Cardiac muscle cell (in vitro differentiated cells and primary cell): ENCODE results near the gene TRA2A. TPM values are rescaled to one million over a fixed set of nuclear protein-coding genes. Genes with fewer than 3 reads are reported as not detected.

Source experiments
- DNase-seq, 2 donors: peaks; one replicate each; pipeline versions ENCODE4 v3.0.0 to v3.0.0-alpha.2; 2010 to 2017; ENCODE audit warnings: low read depth in 1 of 2, low spot score in 1 of 2
- H3K27ac ChIP-seq: fragments of 200-600 bp; sonication (generic); 2 replicates; pipeline ENCODE4 v1.5.1; 2016
- H3K27me3 ChIP-seq: fragments of 200-600 bp; sonication (generic); 2 replicates; pipeline ENCODE4 v1.6.0; 2016; ENCODE audit warnings: control low read depth
- H3K36me3 ChIP-seq: fragments of 200-600 bp; sonication (generic); 2 replicates; pipeline ENCODE4 v1.5.1; 2016; ENCODE audit warnings: control low read depth
- H3K4me1 ChIP-seq: fragments of 200-600 bp; sonication (generic); 2 replicates; pipeline ENCODE4 v1.8.1; 2017; ENCODE audit warnings: low read depth, mild to moderate bottlenecking, mixed run types
- H3K4me3 ChIP-seq: fragments of 200-600 bp; sonication (generic); 2 replicates; pipeline ENCODE4 v1.5.1; 2016; ENCODE audit warnings: mild to moderate bottlenecking
- H3K9me3 ChIP-seq: fragments of 200-600 bp; sonication (generic); 2 replicates; pipeline ENCODE4 v1.5.1; 2017; ENCODE audit warnings: low read depth, mild to moderate bottlenecking, control low read depth
- polyA plus RNA-seq: library from polyadenylated mRNA; unstranded; fragments of >200 nt; fragmentation: Nextera tagmentation; extraction: Ambion mirVana; gene quantifications from 2 replicates; pipeline ENCODE4 v1.2.1, GENCODE V29; 2016
- total RNA-seq: library from RNA; depleted of rRNA; stranded (reverse); fragments of >200 nt; gene quantifications from 2 replicates; pipeline ENCODE4 v1.2.3, GENCODE V29; 2016
- TF ChIP-seq, protein P1 (sequence below): IDR thresholded peaks from 2 replicates; pipeline ENCODE4 v1.5.1; 2012; ENCODE audit warnings: low read depth, mild to moderate bottlenecking, low read length

Gene TRA2A
- total and polyA plus RNA-seq, 2 experiments from 2014 or later = 47.4 to 68.7 TPM

- H3K27ac ChIP-seq = peak overlapping the region; percentile 96
- H3K36me3 ChIP-seq = no peaks in the 10 kb centered on the region
- H3K4me1 ChIP-seq = peaks cover 24% of the 10 kb centered on the region
- no peaks in the 10 kb centered on the region for H3K9me3 ChIP-seq
- DNase-seq = peak; percentile 98
- no peaks in the 10 kb centered on the region for H3K27me3 ChIP-seq
- TF ChIP-seq, protein P1, sequence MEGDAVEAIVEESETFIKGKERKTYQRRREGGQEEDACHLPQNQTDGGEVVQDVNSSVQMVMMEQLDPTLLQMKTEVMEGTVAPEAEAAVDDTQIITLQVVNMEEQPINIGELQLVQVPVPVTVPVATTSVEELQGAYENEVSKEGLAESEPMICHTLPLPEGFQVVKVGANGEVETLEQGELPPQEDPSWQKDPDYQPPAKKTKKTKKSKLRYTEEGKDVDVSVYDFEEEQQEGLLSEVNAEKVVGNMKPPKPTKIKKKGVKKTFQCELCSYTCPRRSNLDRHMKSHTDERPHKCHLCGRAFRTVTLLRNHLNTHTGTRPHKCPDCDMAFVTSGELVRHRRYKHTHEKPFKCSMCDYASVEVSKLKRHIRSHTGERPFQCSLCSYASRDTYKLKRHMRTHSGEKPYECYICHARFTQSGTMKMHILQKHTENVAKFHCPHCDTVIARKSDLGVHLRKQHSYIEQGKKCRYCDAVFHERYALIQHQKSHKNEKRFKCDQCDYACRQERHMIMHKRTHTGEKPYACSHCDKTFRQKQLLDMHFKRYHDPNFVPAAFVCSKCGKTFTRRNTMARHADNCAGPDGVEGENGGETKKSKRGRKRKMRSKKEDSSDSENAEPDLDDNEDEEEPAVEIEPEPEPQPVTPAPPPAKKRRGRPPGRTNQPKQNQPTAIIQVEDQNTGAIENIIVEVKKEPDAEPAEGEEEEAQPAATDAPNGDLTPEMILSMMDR = no peak
- peak overlapping the region; percentile 72 for H3K4me3 ChIP-seq
Observed at GRCh38 chr7:23474094-23474828, 57.5 kb downstream of the TRA2A start.

GRCh38 chr7:23473844-23474093, 58.0 kb downstream of the TRA2A start:
- H3K9me3 ChIP-seq = no peaks in the 10 kb centered on the region
- TF ChIP-seq, protein P1 = no peak
- peaks cover 24% of the 10 kb centered on the region for H3K4me1 ChIP-seq
- peak overlapping the region; percentile 96 for H3K27ac ChIP-seq
- no peaks in the 10 kb centered on the region for H3K27me3 ChIP-seq
- peak in 1 of 2 donors; percentile 63 for DNase-seq
- H3K36me3 ChIP-seq = no peaks in the 10 kb centered on the region
- peak overlapping the region; percentile 72 for H3K4me3 ChIP-seq

DNA sequence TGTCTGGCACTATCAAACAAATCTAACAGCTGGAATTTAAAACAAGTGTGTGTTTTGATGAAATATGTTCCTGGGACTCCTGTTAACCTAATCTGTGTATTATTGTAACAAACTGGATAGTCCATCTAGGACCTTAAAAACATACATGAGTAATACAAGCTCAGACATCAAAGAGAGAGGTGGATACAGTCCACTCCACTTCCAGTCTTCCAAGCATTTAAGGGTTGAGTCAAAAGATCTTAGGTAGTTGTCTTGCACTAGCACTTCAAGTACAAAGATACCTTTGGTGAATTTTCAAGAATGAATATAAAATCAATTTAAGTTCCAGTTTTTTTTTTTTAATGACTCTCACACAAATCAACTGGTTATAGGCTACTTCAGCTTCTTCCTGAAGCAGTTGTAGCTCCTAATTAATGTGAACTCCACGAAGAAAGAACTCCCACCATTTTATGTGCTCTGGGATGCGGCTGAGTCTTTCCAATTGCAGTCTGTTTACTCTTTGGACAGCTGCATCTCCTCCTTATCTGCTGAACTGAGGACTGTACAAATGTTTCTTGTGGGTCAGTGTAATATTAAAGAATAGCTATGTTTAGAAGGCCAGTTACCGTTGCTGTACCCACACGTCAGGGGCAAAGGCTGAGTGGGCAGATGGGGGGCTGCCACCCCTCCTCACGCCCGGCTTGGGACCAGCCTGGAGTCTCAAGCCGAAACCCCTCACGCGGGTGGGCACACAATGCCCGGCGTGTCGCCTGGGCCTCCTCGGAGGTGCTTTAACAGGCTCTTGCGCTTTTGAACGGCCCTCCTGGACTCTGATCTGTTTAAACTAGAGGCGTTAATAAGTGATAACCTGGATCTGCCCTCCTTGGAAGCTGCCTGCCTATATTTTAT, 58.6 kb downstream of the TRA2A start:
- TF ChIP-seq, protein P1 = no peak
- Histone ChIP-seq H3K36me3 (no peaks in the 10 kb centered on the region), H3K4me3 (peak overlapping the region; percentile 72), H3K4me1 (peaks cover 20% of the 10 kb centered on the region), H3K27ac (peak overlapping the region; percentile 96), H3K9me3 (no peaks in the 10 kb centered on the region), H3K27me3 (no peaks in the 10 kb centered on the region)
- no peak for DNase-seq

GRCh38 chr7:23472556-23472955, 59.2 kb downstream of the TRA2A start:
- H3K4me3 ChIP-seq = peak overlapping the region; percentile 72
- peaks cover 20% of the 10 kb centered on the region for H3K4me1 ChIP-seq
- H3K27me3 ChIP-seq = no peaks in the 10 kb centered on the region
- peak overlapping the region; percentile 96 for H3K27ac ChIP-seq
- H3K9me3 ChIP-seq = no peaks in the 10 kb centered on the region
- no peaks in the 10 kb centered on the region for H3K36me3 ChIP-seq
- no peak for DNase-seq
- TF ChIP-seq, protein P1 = no peak

GRCh38 chr7:23472046-23472445, 59.7 kb downstream of the TRA2A start:
- Histone ChIP-seq H3K9me3 (no peaks in the 10 kb centered on the region), H3K4me1 (peaks cover 18% of the 10 kb centered on the region), H3K27me3 (no peaks in the 10 kb centered on the region), H3K27ac (peak overlapping the region; percentile 96), H3K36me3 (no peaks in the 10 kb centered on the region), H3K4me3 (peak overlapping the region; percentile 72)
- TF ChIP-seq, protein P1 = no peak
- DNase-seq = no peak
